Measurements from ENCODE around the gene TTC23. TPM values are rescaled to one million over a fixed set of nuclear protein-coding genes. Genes with fewer than 3 reads are reported as not detected.
A peak's percentile ranks its signal among the peaks of the same experiment; 100 is the strongest.

TTC23 gene
- total RNA-seq, 1 donor from 2014 or later: 10.0 TPM

GRCh38 chr15:99158626-99159412 is 90.6 kb downstream of the TTC23 start:
- peaks cover 4% of the 10 kb centered on the region for H3K36me3 ChIP-seq (ENCODE audit: control insufficient read depth, insufficient read depth, low read length)
- no peak for TF ChIP-seq CTCF (IDR thresholded peaks at IDR 0.05; ENCODE audit: insufficient read depth, low read length, severe bottlenecking)
- no peaks in the 10 kb centered on the region for H3K27me3 ChIP-seq (ENCODE audit: control insufficient read depth, insufficient read depth, low read length)
- FAIRE-seq: no peak
- no peak overlapping the region for H3K4me3 ChIP-seq (ENCODE audit: low read depth, low read length)
- no peak for DNase-seq (ENCODE audit: low read depth)

- FAIRE-seq (no peak), DNase-seq (ENCODE audit: low read depth) (no peak)
- no peaks in the 10 kb centered on the region for H3K27me3 ChIP-seq (ENCODE audit: control insufficient read depth, insufficient read depth, low read length)
- no peak for TF ChIP-seq CTCF (IDR thresholded peaks at IDR 0.05; ENCODE audit: insufficient read depth, low read length, severe bottlenecking)
- peaks cover 4% of the 10 kb centered on the region for H3K36me3 ChIP-seq (ENCODE audit: control insufficient read depth, insufficient read depth, low read length)
- H3K4me3 ChIP-seq (ENCODE audit: low read depth, low read length): no peak overlapping the region
These were observed 91.9 kb downstream of the TTC23 start for GRCh38 chr15:99157456-99157855.

GRCh38 chr15:99155961-99156443 is 93.4 kb downstream of the TTC23 start:
- no peaks in the 10 kb centered on the region for H3K27me3 ChIP-seq (ENCODE audit: control insufficient read depth, insufficient read depth, low read length)
- no peak for TF ChIP-seq CTCF (IDR thresholded peaks at IDR 0.05; ENCODE audit: insufficient read depth, low read length, severe bottlenecking)
- peaks cover 5% of the 10 kb centered on the region for H3K36me3 ChIP-seq (ENCODE audit: control insufficient read depth, insufficient read depth, low read length)
- no peak for FAIRE-seq
- no peak overlapping the region for H3K4me3 ChIP-seq (ENCODE audit: low read depth, low read length)
- peak; percentile 66 for DNase-seq (ENCODE audit: low read depth)

- H3K36me3 ChIP-seq (ENCODE audit: control insufficient read depth, insufficient read depth, low read length): peaks cover 5% of the 10 kb centered on the region
- no peak overlapping the region for H3K4me3 ChIP-seq (ENCODE audit: low read depth, low read length)
- H3K27me3 ChIP-seq (ENCODE audit: control insufficient read depth, insufficient read depth, low read length): no peaks in the 10 kb centered on the region
- no peak for TF ChIP-seq CTCF (IDR thresholded peaks at IDR 0.05; ENCODE audit: insufficient read depth, low read length, severe bottlenecking)
- no peak for FAIRE-seq
- DNase-seq (ENCODE audit: low read depth): no peak
These were observed 95.1 kb downstream of the TTC23 start for GRCh38 chr15:99154271-99154670.

- FAIRE-seq: no peak
- Histone ChIP-seq H3K27me3 (ENCODE audit: control insufficient read depth, insufficient read depth, low read length) (no peaks in the 10 kb centered on the region), H3K4me3 (ENCODE audit: low read depth, low read length) (no peak overlapping the region), H3K36me3 (ENCODE audit: control insufficient read depth, insufficient read depth, low read length) (peaks cover 4% of the 10 kb centered on the region)
- no peak for DNase-seq (ENCODE audit: low read depth)
- TF ChIP-seq CTCF (IDR thresholded peaks at IDR 0.05; ENCODE audit: insufficient read depth, low read length, severe bottlenecking): no peak
These were observed 96.3 kb downstream of the TTC23 start for GRCh38 chr15:99153026-99153535.
